HG02763 (cell line): ENCODE results near the gene QSOX2.

Experiments
- ATAC-seq: cut with Tn5 transposase; IDR thresholded peaks from one replicate; pipeline ENCODE4 v1.9.1; 2021; ENCODE audit warnings: mild to moderate bottlenecking, moderate library complexity; ENCODE audit not compliant: unreplicated experiment

The QSOX2 gene

GRCh38 chr9:136252846-136253245 lies 7.2 kb upstream of the QSOX2 start:
- ATAC-seq, result no peak

GRCh38 chr9:136252281-136252680 lies 6.7 kb upstream of the QSOX2 start:
- ATAC-seq, result no peak

GRCh38 chr9:136251264-136252115 lies 5.9 kb upstream of the QSOX2 start:
- no peak for ATAC-seq

- ATAC-seq, result no peak
Measured at GRCh38 chr9:136250676-136251075, 5.1 kb upstream of the QSOX2 start.

GRCh38 chr9:136249877-136250559 lies 4.4 kb upstream of the QSOX2 start:
- no peak for ATAC-seq

- no peak for ATAC-seq
Measured at GRCh38 chr9:136248951-136249876, 3.6 kb upstream of the QSOX2 start.

- ATAC-seq, result no peak
Measured at GRCh38 chr9:136247947-136248637, 2.5 kb upstream of the QSOX2 start.

GRCh38 chr9:136247551-136247916 lies 1.9 kb upstream of the QSOX2 start:
- ATAC-seq, result no peak

GRCh38 chr9:136246849-136247550 lies 1.4 kb upstream of the QSOX2 start:
- no peak for ATAC-seq

GRCh38 chr9:136244969-136245218 lies 718 bp downstream of the QSOX2 start:
- ATAC-seq, result no peak

- ATAC-seq, result no peak
Measured at GRCh38 chr9:136244122-136244968, 1.3 kb downstream of the QSOX2 start.

GRCh38 chr9:136243631-136244030 lies 2.0 kb downstream of the QSOX2 start:
- ATAC-seq, result no peak

- ATAC-seq, result no peak
Measured at GRCh38 chr9:136242918-136243525, 2.6 kb downstream of the QSOX2 start.

- no peak for ATAC-seq
Measured at GRCh38 chr9:136242248-136242647, 3.4 kb downstream of the QSOX2 start.

GRCh38 chr9:136241542-136241941 lies 4.1 kb downstream of the QSOX2 start:
- ATAC-seq, result no peak

- ATAC-seq, result no peak
Measured at GRCh38 chr9:136240941-136241340, 4.7 kb downstream of the QSOX2 start.

GRCh38 chr9:136239983-136240330 lies 5.7 kb downstream of the QSOX2 start:
- peak; percentile 34 for ATAC-seq

GRCh38 chr9:136239135-136239982 lies 6.3 kb downstream of the QSOX2 start:
- ATAC-seq, result no peak
